Mesenteric fat pad (tissue), 1 donor: ENCODE results near the gene VEGFD. TPM values are rescaled to one million over a fixed set of nuclear protein-coding genes. Genes with fewer than 3 reads are reported as not detected.

ENCODE experiments used
- DNase-seq: peaks from one replicate; pipeline ENCODE4 v3.0.0-alpha.2; 2020; ENCODE audit warnings: low spot score
- long read RNA-seq: library from polyadenylated mRNA; unstranded; transcript quantifications from one replicate; pipeline ENCODE4 v2.0.0, GENCODE V29; 2020
- total RNA-seq: library from RNA; stranded (reverse); fragmentation: NEBNext Ultra II Directional; extraction: Animal tissue kit (Norgen Biotek cat#: 25700); gene quantifications from one replicate; pipeline ENCODE4 v1.2.1, GENCODE V29; 2021
- donor health status: DM: yes; HTN: yes; CAD: no.

VEGFD gene, protein sequence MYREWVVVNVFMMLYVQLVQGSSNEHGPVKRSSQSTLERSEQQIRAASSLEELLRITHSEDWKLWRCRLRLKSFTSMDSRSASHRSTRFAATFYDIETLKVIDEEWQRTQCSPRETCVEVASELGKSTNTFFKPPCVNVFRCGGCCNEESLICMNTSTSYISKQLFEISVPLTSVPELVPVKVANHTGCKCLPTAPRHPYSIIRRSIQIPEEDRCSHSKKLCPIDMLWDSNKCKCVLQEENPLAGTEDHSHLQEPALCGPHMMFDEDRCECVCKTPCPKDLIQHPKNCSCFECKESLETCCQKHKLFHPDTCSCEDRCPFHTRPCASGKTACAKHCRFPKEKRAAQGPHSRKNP
- total RNA-seq, result 8.2 TPM
- long read RNA-seq, transcript VEGFD-201 (7 exons, 2,037 nt), result major isoform, 32 of 37 reads
- long read RNA-seq, partial matches to known transcripts, result 4 of 37 reads
- long read RNA-seq, other reads (novel, unspliced or antisense), result 1 of 37 reads

DNA sequence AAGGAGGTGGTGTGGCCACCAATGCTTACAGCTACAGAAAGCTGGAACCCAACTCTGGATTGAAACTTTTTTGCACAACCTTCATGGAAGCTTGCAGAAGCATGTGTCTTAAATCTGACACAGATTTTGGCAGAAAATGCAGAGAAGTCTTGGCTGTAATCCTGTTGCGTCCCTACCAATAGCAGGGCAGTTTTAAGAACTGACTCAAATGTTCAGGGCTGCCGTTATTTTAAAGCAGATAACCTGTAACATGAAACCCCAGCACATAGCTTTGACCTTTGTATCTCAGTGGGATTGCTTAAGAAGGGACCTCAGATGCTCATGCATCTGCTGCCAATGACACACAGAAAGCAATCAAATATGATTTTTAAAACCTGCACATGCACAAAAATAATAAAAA, at the start of gene VEGFD:
Gene VEGFD (minus strand): TSS at position 110 of the 400 bp plus-strand sequence. CDS start 467 bp downstream, outside the sequence.
- no peak for DNase-seq

DNA sequence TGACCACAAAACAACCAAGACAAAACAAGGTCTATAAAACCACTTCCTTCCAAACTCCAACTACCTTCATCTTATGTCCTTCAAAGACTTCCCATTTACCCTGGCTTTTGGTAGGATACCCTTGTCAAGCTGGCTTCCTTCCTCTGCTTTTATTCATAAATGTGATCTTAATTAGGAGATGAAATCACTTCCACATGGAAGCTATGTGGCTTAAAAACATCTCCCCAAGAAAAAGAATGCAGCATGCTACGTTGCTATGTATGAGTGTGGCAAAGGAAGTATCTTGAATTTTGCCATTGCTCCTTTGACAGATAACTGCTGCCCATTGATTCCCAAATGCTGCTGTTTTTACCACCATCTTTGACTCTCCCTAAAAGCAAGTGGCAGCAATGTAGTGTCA, 46.4 kb upstream of the VEGFD start:
- DNase-seq, result no peak

DNA sequence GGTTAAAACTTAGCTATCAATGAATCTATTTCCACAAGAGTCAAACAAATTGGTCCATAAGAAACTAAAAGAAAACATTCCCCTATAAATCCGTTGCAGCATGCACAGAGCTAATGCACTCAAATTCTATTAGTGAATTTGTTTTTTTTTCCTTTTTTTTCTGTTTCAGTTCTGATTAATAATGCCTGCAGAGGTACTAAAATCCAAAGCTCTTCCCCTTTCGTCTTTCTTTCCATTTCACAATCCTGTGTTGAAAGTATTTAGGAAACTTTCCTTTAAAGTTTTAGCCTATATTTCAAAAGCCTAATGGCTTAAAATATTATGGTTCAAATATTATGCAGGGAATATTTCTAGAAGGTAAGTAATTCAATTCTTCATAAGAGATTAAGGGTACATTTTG, 45.9 kb upstream of the VEGFD start:
- no peak for DNase-seq

DNA sequence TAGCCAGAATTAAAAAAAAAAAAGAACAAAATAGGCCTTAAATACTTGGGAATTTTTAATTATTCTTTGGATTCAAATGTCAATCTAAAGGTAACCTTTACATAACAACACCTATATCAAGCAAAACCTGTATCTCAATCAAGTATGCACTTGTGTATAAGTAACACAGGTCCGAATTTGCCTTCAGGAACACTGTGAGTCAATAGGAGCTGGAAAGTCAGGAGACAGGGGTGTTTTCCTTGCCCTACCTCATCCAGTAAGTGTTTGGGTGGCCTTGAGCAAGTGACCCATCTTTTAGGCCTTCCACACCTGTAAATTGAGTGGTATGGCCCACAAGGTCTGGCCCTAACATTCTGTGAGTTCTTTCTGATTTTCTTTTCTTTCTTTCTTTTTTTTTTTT, 40.8 kb upstream of the VEGFD start:
- no peak for DNase-seq

DNA sequence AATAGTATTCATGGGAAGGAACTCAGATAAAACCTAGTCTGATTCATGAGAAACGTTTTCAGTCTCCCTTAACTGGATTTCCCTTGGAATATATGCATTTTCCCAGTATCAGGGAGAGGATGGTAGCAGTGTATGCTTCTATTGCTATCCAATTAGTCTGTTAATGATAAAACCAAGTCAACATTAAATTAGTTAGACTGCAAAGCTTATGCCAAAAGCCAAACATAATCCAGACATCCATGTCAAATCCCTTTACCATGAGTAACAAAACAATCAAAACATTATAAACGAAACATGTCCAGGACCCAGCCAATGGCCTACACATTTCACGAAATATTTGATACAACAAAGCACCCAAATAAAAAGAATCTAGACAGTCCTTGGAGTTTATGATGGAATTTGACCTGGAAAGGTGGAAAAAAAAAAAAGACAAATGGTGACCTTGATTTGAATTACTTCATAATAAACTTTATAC, 34.5 kb upstream of the VEGFD start:
- DNase-seq, result no peak

DNA sequence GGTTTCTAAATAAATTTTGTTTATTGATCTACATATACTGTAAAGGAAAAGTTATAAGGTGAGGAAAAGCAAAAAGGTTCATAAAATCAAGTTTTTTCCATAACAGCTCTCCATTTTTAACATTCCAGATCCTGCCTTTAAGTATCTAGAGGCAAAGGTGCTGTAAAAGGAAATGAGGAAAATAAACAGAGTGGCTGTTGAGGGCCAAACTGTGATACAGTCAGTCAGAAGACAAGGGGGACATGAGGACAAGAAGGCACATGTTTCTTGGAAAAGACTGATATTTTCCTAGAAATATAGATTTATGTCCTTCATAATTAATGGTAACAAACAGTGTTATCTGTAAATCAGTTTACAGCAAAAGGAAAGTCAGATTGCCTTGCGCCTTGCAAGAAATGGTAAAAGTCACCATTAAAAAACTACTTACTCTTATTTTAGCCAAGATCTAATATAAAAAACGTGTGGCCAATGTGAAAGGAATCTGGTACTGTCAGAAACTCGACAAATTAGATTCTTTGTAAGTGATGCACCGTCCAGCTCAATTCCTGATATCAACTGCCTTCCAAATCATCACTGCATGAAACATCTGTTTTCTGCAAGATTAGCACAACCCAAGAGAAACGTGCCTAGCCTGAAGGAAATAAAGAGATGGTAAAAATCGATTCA, 34.0 kb upstream of the VEGFD start:
- no peak for DNase-seq

DNA sequence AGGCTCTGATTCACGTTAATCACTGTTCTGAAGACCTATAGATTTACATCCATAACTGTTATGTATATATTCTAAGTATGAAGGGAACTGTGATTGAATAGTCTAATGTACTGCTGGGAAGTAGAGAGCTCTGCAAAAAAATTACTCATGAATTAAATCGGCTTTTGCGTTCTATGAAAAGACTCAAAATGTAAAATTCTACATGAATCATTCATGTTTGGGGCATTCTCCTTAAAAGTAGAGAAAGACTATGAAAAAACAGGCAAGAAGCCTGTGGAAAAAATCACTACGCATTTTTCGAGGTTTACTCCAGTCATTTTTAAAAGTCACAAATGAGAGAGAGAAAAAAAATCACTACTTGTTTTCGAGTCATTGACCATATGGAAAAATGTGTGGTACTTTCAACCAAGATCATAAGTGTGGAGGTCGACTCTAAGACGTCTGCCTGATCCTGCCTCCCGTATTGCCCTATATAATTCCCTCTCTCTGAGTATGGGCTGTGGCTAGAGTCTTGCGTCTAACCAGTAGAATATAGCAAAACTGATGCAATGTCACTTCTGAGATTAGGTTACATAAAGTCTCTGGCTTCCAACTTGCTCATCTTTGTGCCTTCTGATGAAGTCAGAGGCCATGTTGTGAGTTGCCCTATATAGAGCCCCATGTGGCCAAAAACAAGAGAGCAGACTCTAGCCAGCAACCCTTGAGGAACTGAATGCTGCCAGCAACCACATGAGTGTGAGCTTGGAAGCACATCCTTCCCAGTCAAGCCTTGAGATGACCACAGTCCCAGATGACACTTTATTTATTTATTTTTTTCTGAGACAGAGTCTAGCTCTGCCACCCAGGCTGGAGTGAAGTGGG, 32.1 kb upstream of the VEGFD start:
- DNase-seq, result no peak

DNA sequence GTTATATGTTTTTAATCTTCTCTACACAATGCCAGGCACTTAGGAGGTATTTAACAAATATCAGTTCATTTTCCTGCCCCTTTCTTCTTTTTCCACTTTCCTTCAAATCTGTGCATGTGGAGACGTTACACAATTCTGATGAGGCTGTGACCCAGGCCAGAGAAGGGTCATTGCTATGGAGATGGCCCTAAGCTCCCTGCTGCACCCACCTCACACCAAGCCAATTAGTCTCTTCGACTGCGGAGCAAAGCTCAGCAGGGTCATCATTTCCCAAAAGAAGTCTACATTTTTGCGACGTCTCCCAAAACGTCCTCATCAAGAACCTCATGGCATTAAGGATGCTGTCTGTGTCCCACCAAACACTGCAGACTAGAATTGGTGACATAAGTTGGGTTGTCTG, 28.9 kb upstream of the VEGFD start:
- no peak for DNase-seq

DNA sequence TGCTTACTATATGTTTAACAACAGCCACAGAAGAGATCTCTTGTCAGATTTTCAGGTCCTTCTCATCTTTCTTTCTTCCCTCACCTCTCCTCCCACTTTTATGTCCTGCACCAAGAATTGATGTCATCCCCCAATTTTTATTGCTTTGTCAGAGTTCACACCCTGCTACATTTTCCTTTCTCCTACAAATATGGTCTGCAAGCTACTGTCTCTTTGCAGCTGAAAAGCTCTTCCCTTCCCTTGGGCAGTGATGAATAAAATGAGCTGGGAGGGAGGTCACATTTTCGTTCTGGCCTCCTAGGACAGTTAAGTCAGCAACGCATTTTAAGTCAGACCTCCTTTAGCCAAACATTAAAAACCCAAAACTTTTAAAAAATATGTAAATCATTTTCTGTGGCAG, 26.7 kb upstream of the VEGFD start:
- no peak for DNase-seq

DNA sequence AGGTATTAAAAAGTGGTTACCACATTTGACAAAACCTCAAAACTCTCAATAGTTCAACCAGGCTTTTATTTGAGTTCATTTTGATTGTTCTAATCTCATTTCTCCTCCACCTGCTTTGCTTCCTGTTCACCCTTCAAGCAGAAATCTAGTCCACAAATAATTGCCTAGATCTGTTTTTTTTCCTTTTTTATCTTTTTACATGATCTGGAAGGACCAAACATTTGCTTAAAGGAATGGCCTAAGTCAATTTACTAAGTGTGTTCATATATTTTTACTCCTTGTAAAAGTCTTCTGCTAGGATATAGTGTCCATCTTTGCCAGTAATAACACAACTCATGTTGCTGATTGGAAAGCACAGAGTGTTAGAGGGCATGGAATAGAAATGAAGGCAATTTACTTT, 26.2 kb upstream of the VEGFD start:
- no peak for DNase-seq

DNA sequence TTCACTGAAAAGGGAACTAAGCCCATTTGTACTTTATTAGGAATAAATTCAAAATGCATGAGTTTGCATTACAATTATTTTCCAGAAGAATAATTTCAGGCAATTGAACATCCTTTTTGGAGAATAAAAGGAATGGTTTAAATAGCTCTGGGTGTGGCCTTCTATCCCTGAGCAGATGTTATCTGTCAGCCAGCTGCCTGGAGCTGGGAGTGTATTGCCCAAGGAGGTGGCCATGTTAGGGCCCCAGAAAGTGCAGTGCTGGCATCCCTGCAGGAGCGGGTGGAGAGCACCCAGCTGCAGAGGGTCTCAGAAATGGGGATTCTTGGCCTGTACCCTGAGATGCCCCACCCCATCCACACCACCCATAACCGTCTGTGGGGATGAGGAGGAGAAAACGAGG, 21.6 kb upstream of the VEGFD start:
- no peak for DNase-seq

DNA sequence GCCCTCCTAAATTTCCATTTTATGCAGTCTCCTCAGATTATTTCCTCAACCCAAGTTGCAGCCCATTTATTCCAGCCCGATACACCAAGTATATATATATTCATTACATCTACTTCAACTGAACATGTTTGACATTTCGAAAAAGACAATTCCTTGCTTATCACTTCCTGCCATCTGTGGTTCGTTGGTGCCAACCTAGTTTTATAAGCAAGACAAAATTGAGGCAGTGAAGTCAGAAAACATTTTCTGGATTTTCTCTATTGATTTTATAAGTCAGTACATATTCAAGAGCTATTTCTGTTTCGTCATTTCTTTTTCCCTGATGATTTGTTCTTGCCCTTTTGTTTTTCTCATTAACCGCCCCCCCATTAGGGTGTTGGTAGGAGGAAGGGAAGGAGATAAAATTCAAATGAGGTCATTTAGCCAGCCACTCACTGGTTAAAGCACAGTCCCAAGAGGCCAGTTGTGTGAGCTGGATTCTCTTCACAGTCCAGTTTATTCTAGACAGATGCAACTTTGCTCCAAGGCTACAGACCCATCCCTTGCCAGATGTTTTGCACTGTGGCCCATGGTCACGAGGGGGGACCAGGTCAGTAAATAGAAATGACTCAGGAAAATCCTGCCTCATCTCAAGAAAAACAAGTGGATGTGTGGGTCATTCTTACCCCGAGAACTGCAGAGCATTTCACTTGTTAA, 20.3 kb upstream of the VEGFD start:
- no peak for DNase-seq

DNA sequence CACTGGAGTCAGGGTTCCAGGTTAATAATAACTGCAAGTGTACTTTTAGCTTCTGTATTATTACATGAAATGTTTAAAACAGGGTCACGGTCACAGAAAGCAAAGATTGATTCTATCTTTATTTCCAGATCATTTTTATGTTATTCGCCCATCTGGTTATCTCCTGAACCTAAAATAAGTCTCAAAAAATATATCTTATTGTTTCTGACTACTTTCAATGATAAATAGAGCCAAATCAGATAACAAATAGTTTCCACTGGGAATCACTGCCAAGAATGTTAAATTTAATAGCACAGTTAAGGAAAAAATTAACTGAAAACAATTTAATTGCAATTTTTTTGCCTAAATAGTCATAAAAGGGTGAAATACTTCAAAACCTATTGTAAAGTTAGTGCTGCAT, 17.2 kb upstream of the VEGFD start:
- no peak for DNase-seq

DNA sequence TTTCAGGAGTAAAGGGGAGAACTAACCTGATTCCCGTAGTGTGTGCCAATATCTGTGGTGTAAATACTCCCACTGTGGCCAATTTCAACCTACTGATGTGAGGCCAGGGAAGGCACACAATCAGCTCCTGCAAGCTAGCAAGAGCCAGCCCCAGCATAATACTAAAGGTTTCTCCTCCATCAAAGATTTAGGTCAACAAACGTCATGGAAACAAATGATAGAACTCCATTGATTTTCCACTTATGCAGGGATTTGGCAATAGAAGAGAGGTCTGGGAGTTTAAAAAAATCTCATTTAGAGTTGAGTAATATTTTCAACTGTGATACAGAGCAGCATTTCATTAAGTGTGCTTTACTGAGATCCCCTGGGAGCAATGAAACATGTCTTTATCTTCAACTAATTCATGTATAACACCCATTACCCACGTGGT, 15.8 kb upstream of the VEGFD start:
- DNase-seq, result no peak

DNA sequence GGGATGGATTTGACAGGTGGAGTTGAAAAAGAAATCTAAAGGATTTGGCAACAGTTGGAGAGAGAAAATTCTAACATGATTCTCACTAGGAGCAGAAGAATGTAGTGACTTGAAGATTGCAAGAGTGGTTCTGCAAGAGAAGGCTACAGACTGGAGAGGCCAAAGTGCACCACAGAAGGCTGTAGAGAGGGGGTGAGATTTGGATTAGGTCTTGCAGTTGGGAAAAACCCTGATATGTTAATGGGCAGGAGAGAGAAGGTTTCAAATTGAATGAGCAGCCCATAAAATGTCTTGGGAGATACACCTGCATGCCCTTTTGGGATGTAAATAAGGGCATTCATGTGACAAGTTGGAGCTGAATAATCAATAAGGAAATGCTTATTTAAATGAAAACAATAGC, 14.7 kb upstream of the VEGFD start:
- DNase-seq, result no peak

DNA sequence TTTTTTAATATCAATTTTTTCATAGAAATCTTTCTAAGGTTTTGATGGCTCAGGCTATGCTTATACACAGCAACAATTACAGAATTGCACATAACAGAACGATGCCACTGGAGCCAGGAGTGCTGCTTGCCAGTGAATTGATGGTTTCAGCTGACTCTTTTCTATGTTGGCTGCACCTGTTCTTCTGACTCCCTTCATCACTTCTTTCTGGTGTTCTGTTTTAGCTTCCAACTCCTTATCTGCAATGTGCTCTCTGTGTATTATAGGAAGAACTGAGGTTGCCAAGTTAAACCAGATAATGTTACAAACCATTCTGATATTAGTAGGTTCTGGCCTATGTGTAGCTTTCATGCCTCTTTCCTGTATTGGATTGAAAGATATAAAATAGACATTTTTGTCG, 11.6 kb upstream of the VEGFD start:
- no peak for DNase-seq

DNA sequence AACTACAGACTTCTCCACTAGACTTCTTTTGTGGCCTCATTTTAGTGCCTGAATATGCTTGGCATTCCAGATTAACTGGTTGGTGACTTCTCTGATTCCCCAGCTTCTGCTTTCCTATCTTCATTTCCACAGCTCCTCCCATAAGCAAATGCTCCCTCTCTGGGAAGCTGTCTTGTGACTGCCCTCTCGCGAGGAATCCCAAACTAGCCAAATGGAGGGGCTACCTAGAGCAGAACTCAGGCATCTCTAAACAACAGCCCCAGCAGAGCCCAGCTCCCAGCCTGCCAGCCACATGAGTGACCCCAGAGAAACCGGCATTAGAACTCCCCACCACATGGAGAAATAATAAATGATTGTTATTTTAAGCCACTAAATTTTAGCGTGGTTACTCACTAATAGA, 7.6 kb upstream of the VEGFD start:
- DNase-seq, result no peak

DNA sequence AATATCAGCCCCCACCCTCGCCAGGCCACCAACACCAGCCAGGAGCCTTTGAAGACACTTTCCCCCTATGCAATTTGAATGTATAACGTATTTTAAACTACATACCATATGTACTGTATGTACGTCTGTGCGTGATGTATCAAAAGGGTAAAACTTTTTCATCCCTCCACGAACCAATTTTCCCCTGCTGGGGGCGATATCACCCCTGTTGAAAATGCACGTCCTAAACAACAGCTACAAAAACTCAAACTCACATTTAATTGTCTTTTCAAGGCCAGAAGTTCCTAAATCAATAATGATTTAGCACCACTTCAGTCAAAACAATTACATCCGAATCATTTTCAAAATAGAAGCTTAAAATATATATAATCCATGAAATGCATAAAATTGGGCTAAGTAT, 1.4 kb downstream of the VEGFD start:
- DNase-seq, result no peak

DNA sequence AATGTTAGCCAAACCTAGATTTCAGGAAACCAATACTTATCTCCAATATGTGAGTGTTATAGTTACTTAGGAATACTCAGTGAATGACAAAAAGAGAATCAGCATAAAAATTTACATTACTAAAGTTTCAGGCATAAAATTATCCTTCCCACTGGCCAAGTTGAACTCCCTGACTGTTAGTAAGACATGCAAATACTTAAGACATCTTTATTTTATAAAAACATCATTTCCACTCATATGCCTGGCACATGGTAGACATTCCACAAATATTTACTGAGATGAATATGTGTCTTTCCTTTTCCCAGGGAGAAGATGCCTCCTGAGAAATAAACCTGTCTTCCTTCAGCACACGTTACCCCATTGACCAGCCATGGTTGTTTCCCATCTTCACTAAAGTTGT, 7.3 kb downstream of the VEGFD start:
- no peak for DNase-seq

DNA sequence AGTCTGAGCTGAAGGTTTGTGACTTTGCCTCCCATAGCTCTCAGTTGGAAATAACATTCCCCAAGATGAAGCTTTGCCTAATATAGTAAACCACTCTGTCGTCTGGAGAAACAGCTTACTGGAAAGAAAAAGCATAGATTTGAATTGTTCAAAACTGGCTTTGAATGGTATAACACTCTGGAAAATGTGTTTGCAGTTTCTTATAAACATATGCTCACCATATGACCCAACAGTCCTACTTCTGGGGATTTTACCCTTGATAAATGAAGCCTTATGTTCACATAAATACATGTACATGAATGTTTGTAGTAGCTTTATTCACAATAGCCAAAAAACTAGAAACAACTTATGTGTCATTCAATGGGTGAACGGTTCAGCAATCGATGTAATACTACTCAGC, 10.2 kb downstream of the VEGFD start:
- no peak for DNase-seq
